Stimulated activated CD8-positive, alpha-beta memory T cell treated with anti-CD3 and anti-CD28 coated beads, Interleukin-4, amount 100 ng/mL, for 24 hours (primary cell): ENCODE results near the gene SLC35G1.

Source experiments
- DNase-seq: peaks from one replicate; pipeline ENCODE4 v3.0.0-alpha.2; 2020; ENCODE audit warnings: low read depth

The SLC35G1 gene

GRCh38 chr10:93951905-93952304 lies 58.1 kb downstream of the SLC35G1 start:
- DNase-seq, result no peak
